ENCODE results near the gene MCF2L. TPM values are rescaled to one million over a fixed set of nuclear protein-coding genes. Genes with fewer than 3 reads are reported as not detected.

MCF2L gene
- total and polyA plus RNA-seq, 2 experiments from 2014 or later: 4.8 to 25.6 TPM

DNA sequence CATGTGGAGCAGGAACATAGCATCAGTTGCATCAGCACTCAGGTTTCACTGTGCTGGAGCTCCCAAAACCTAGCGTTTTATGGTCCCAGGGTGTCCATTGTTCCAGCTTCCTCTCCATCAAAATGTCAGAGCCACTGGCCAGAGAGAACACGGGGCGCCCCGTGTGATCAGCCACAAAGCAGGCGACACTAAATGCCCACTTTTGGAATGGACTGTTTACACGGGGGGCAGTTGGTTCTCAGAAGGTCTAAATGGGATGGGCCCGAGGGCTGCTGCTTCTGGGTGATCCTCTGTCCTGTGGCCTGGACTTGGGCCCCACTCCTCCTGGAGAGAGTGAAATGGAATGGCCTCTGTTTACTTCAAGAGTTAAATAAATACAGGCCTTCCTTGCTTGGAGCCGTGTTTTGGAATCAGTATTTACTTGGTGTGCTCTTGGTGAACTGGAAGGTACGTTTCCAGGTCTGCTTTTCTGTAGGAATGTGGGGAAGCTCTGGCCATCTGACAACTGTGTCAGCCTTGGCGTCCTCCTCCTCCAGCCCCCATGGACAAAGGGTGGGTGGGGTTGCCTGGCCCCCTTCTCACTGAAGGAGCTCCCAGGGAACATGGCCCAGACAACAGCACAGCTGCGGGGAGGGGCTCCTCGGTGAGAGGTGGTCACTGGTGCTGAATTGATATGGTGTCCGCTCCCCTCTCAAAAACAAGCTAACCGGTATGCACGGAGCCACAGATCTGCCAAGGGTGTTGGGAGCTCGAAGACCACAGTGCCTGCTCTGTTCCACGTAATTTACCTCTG lies 16.1 kb upstream of the MCF2L start:
- H3K27me3 Mint-ChIP-seq (ENCODE audit: insufficient read depth, low read depth, poor library complexity): peaks cover 9% of the 10 kb centered on the region
- H3K36me3 ChIP-seq (ENCODE audit: insufficient read depth): no peaks in the 10 kb centered on the region
- no peak overlapping the region for H3K27ac ChIP-seq (ENCODE audit: low read depth)
- no peak overlapping the region for H3K4me3 Mint-ChIP-seq
- H3K27ac Mint-ChIP-seq: 0 out of 2 replicates have a peak overlapping the region, but pooled peaks have one; percentile 6
- H3K4me1 Mint-ChIP-seq: peaks cover 31% of the 10 kb centered on the region
- no peak overlapping the region for H3K4me3 ChIP-seq
- no peaks in the 10 kb centered on the region for H3F3A ChIP-seq (replicated peaks; ENCODE audit: low read depth)
- DNase-seq (ENCODE audit: low spot score) (no peak), ATAC-seq (no peak; the same call in 2 of the 3 replicates)
- no peak overlapping the region for H3K4me2 ChIP-seq
- TF ChIP-seq, protein P1, sequence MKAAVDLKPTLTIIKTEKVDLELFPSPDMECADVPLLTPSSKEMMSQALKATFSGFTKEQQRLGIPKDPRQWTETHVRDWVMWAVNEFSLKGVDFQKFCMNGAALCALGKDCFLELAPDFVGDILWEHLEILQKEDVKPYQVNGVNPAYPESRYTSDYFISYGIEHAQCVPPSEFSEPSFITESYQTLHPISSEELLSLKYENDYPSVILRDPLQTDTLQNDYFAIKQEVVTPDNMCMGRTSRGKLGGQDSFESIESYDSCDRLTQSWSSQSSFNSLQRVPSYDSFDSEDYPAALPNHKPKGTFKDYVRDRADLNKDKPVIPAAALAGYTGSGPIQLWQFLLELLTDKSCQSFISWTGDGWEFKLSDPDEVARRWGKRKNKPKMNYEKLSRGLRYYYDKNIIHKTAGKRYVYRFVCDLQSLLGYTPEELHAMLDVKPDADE (IDR thresholded peaks at IDR 0.05): no peak
- TF ChIP-seq, protein P2, sequence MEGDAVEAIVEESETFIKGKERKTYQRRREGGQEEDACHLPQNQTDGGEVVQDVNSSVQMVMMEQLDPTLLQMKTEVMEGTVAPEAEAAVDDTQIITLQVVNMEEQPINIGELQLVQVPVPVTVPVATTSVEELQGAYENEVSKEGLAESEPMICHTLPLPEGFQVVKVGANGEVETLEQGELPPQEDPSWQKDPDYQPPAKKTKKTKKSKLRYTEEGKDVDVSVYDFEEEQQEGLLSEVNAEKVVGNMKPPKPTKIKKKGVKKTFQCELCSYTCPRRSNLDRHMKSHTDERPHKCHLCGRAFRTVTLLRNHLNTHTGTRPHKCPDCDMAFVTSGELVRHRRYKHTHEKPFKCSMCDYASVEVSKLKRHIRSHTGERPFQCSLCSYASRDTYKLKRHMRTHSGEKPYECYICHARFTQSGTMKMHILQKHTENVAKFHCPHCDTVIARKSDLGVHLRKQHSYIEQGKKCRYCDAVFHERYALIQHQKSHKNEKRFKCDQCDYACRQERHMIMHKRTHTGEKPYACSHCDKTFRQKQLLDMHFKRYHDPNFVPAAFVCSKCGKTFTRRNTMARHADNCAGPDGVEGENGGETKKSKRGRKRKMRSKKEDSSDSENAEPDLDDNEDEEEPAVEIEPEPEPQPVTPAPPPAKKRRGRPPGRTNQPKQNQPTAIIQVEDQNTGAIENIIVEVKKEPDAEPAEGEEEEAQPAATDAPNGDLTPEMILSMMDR (conservative IDR thresholded peaks at IDR 0.05; ENCODE audit: low read depth in 2 of 2): no peak
- TF ChIP-seq POLR2AphosphoS5 (IDR thresholded peaks at IDR 0.05; ENCODE audit: low read depth) (no peak), EZH2phosphoT487 (IDR thresholded peaks at IDR 0.05; ENCODE audit: unreplicated experiment) (no peak), ZNF114 (CRISPR knock-in tag; IDR thresholded peaks at IDR 0.05) (no peak), STAT1 (IDR thresholded peaks at IDR 0.05; ENCODE audit: unreplicated experiment) (no peak), NANOG (IDR thresholded peaks at IDR 0.05; ENCODE audit: borderline replicate concordance) (no peak), EZH2 (IDR thresholded peaks at IDR 0.05; ENCODE audit: low read depth, unreplicated experiment) (no peak), JUNB (IDR thresholded peaks at IDR 0.05; ENCODE audit: unreplicated experiment) (no peak), CREB1 (CRISPR knock-in tag; IDR thresholded peaks at IDR 0.05; ENCODE audit: low read depth) (no peak)
- TF ChIP-seq, protein P3, sequence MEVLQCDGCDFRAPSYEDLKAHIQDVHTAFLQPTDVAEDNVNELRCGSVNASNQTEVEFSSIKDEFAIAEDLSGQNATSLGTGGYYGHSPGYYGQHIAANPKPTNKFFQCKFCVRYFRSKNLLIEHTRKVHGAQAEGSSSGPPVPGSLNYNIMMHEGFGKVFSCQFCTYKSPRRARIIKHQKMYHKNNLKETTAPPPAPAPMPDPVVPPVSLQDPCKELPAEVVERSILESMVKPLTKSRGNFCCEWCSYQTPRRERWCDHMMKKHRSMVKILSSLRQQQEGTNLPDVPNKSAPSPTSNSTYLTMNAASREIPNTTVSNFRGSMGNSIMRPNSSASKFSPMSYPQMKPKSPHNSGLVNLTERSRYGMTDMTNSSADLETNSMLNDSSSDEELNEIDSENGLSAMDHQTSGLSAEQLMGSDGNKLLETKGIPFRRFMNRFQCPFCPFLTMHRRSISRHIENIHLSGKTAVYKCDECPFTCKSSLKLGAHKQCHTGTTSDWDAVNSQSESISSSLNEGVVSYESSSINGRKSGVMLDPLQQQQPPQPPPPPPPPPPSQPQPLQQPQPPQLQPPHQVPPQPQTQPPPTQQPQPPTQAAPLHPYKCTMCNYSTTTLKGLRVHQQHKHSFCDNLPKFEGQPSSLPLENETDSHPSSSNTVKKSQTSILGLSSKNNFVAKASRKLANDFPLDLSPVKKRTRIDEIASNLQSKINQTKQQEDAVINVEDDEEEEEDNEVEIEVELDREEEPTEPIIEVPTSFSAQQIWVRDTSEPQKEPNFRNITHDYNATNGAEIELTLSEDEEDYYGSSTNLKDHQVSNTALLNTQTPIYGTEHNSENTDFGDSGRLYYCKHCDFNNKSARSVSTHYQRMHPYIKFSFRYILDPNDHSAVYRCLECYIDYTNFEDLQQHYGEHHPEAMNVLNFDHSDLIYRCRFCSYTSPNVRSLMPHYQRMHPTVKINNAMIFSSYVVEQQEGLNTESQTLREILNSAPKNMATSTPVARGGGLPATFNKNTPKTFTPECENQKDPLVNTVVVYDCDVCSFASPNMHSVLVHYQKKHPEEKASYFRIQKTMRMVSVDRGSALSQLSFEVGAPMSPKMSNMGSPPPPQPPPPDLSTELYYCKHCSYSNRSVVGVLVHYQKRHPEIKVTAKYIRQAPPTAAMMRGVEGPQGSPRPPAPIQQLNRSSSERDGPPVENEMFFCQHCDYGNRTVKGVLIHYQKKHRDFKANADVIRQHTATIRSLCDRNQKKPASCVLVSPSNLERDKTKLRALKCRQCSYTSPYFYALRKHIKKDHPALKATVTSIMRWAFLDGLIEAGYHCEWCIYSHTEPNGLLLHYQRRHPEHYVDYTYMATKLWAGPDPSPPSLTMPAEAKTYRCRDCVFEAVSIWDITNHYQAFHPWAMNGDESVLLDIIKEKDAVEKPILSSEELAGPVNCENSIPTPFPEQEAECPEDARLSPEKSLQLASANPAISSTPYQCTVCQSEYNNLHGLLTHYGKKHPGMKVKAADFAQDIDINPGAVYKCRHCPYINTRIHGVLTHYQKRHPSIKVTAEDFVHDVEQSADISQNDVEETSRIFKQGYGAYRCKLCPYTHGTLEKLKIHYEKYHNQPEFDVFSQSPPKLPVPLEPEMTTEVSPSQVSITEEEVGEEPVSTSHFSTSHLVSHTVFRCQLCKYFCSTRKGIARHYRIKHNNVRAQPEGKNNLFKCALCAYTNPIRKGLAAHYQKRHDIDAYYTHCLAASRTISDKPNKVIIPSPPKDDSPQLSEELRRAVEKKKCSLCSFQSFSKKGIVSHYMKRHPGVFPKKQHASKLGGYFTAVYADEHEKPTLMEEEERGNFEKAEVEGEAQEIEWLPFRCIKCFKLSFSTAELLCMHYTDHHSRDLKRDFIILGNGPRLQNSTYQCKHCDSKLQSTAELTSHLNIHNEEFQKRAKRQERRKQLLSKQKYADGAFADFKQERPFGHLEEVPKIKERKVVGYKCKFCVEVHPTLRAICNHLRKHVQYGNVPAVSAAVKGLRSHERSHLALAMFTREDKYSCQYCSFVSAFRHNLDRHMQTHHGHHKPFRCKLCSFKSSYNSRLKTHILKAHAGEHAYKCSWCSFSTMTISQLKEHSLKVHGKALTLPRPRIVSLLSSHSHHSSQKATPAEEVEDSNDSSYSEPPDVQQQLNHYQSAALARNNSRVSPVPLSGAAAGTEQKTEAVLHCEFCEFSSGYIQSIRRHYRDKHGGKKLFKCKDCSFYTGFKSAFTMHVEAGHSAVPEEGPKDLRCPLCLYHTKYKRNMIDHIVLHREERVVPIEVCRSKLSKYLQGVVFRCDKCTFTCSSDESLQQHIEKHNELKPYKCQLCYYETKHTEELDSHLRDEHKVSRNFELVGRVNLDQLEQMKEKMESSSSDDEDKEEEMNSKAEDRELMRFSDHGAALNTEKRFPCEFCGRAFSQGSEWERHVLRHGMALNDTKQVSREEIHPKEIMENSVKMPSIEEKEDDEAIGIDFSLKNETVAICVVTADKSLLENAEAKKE (CRISPR knock-in tag; IDR thresholded peaks at IDR 0.05): no peak
- TF ChIP-seq, protein P4, sequence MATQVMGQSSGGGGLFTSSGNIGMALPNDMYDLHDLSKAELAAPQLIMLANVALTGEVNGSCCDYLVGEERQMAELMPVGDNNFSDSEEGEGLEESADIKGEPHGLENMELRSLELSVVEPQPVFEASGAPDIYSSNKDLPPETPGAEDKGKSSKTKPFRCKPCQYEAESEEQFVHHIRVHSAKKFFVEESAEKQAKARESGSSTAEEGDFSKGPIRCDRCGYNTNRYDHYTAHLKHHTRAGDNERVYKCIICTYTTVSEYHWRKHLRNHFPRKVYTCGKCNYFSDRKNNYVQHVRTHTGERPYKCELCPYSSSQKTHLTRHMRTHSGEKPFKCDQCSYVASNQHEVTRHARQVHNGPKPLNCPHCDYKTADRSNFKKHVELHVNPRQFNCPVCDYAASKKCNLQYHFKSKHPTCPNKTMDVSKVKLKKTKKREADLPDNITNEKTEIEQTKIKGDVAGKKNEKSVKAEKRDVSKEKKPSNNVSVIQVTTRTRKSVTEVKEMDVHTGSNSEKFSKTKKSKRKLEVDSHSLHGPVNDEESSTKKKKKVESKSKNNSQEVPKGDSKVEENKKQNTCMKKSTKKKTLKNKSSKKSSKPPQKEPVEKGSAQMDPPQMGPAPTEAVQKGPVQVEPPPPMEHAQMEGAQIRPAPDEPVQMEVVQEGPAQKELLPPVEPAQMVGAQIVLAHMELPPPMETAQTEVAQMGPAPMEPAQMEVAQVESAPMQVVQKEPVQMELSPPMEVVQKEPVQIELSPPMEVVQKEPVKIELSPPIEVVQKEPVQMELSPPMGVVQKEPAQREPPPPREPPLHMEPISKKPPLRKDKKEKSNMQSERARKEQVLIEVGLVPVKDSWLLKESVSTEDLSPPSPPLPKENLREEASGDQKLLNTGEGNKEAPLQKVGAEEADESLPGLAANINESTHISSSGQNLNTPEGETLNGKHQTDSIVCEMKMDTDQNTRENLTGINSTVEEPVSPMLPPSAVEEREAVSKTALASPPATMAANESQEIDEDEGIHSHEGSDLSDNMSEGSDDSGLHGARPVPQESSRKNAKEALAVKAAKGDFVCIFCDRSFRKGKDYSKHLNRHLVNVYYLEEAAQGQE (IDR thresholded peaks at IDR 0.05; ENCODE audit: unreplicated experiment): no peak
- peaks cover 16% of the 10 kb centered on the region; the same call in 1 of the 2 replicates for H3K4me1 ChIP-seq (ENCODE audit: insufficient read depth)
- no peaks in the 10 kb centered on the region for H3K27me3 ChIP-seq (ENCODE audit: insufficient read depth)
- no peaks in the 10 kb centered on the region for H3K36me3 Mint-ChIP-seq (ENCODE audit: low read depth)
- peaks cover 5% of the 10 kb centered on the region; the same call in 1 of the 2 replicates for H4K20me1 ChIP-seq (replicated peaks; ENCODE audit: insufficient read depth)
- H3K9me2 ChIP-seq (ENCODE audit: insufficient read depth): no peaks in the 10 kb centered on the region
- H3K79me2 ChIP-seq (replicated peaks; ENCODE audit: insufficient read depth): no peaks in the 10 kb centered on the region
- H2AFZ ChIP-seq: no peak overlapping the region
- H3K9me3 Mint-ChIP-seq: no peaks in the 10 kb centered on the region
